HCT116 (cell line): Measurements from ENCODE around the gene CASZ1. TPM values are rescaled to one million over a fixed set of nuclear protein-coding genes. Genes with fewer than 3 reads are reported as not detected.

Experiments
- ATAC-seq: fragments of 200-7000 bp; cut with Tn5 transposase; 2 replicates; pipeline ENCODE4 v1.9.1; 2020; ENCODE audit warnings: mild to moderate bottlenecking, moderate library complexity
- BruUV-seq: library from RNA; stranded (reverse); fragments of 400-500 nt; replicated peaks from 2 replicates; lab custom pipeline; 2021; lab: Mats Ljungman, UMichigan
- CTCF ChIA-PET: fragments of 300-600 bp; sonication (Branson Sonifier 250); formaldehyde crosslinking; loops from one replicate; lab custom pipeline; 2021; ENCODE audit warnings: antibody characterized with exemption; lab: Charles Lee
- POLR2A ChIA-PET: fragments of 300-600, 350-600 bp; sonication (Branson Sonifier 250); formaldehyde crosslinking; loops from one replicate; lab custom pipeline; 2021; ENCODE audit warnings: antibody characterized with exemption; lab: Charles Lee
- RAD21 ChIA-PET, 2 experiments: fragments of 300-600 bp; sonication (Branson Sonifier 250); formaldehyde crosslinking; loops; one replicate each; lab custom pipeline; 2023; ENCODE audit warnings: low total read pairs in 2 of 2; ENCODE audit not compliant: uncharacterized antibody in 2 of 2, unreplicated experiment in 2 of 2, low non-redundant PET in 1 of 2; lab: Charles Lee
- DNase-seq: peaks from one replicate; pipeline ENCODE4 v3.0.0-alpha.2; 2010; ENCODE audit warnings: low read depth, low spot score
- H2AFZ ChIP-seq: fragments of 200-600 bp; shearing (Covaris generic), sonication (generic); 2 replicates; pipeline ENCODE4 v1.6.1; 2017; ENCODE audit warnings: low read depth, mixed run types, mixed read lengths, antibody characterized with exemption, low read length; ENCODE audit not compliant: poor library complexity, severe bottlenecking
- H3K27ac ChIP-seq: 2 replicates; pipeline ENCODE4 v1.5.1; 2012; ENCODE audit warnings: low read depth, low read length
- H3K27me3 ChIP-seq: fragments of 200-600 bp; sonication (generic); 2 replicates; pipeline ENCODE4 v1.6.1; 2016; ENCODE audit warnings: mixed run types, low read length, mixed read lengths; ENCODE audit not compliant: insufficient read depth
- H3K36me3 ChIP-seq, 2 experiments: fragments of 200-500 bp in 1 of 2; fragments of 200-600 bp in 1 of 2; sonication (Bioruptor generic) in 1 of 2; sonication (generic) in 1 of 2; 2 replicates each; pipeline versions ENCODE4 v1.5.1 to v1.6.1; 2014 to 2016; ENCODE audit warnings: low read length in 2 of 2, inconsistent platforms in 1 of 2, mixed read lengths in 1 of 2, mixed run types in 1 of 2; ENCODE audit not compliant: insufficient read depth in 2 of 2, control insufficient read depth in 1 of 2
- H3K4me1 ChIP-seq, 2 experiments: fragments of 200-600 bp in 1 of 2; sonication (generic) in 1 of 2; 2 replicates each; pipeline versions ENCODE4 v1.5.1 to v1.6.1; 2012 to 2017; ENCODE audit warnings: low read length in 2 of 2, inconsistent platforms in 1 of 2, mild to moderate bottlenecking in 1 of 2, mixed read lengths in 1 of 2, mixed run types in 1 of 2, moderate library complexity in 1 of 2; ENCODE audit not compliant: insufficient read depth in 2 of 2, control insufficient read depth in 1 of 2
- H3K4me2 ChIP-seq: fragments of 200-600 bp; sonication (generic); 2 replicates; pipeline ENCODE4 v1.6.1; 2017; ENCODE audit warnings: mixed run types, low read length, mixed read lengths
- H3K4me3 ChIP-seq, 2 experiments: fragments of 200-600 bp in 1 of 2; sonication (generic) in 1 of 2; replicated peaks in 1 of 2; 2 replicates each; pipeline ENCODE4 v1.5.1; 2011 to 2016; ENCODE audit warnings: low read length in 2 of 2, control low read depth in 1 of 2, low read depth in 1 of 2, mild to moderate bottlenecking in 1 of 2, mixed read lengths in 1 of 2, mixed run types in 1 of 2
- H3K79me2 ChIP-seq: fragments of 200-600 bp; sonication (generic); 2 replicates; pipeline ENCODE4 v1.6.1; 2017; ENCODE audit warnings: mild to moderate bottlenecking, mixed run types, low read length, moderate library complexity, mixed read lengths; ENCODE audit not compliant: insufficient read depth
- H3K9ac ChIP-seq: fragments of 200-600 bp; sonication (generic); 2 replicates; pipeline ENCODE4 v1.6.1; 2016; ENCODE audit warnings: low read length, mixed read lengths
- H3K9me2 ChIP-seq: fragments of 200-600 bp; sonication (generic), shearing (Covaris generic); 2 replicates; pipeline ENCODE4 v1.6.1; 2017; ENCODE audit warnings: mixed run types, mild to moderate bottlenecking, moderate library complexity; ENCODE audit not compliant: insufficient read depth
- H3K9me3 ChIP-seq, 2 experiments: fragments of 200-500 bp in 1 of 2; fragments of 200-600 bp in 1 of 2; sonication (Bioruptor generic) in 1 of 2; sonication (generic) in 1 of 2; 2 replicates each; pipeline ENCODE4 v1.6.1; 2014 to 2017; ENCODE audit warnings: low read length in 2 of 2, mixed read lengths in 2 of 2, inconsistent platforms in 1 of 2, low read depth in 1 of 2, mild to moderate bottlenecking in 1 of 2, mixed run types in 1 of 2, moderate library complexity in 1 of 2; ENCODE audit not compliant: control insufficient read depth in 1 of 2, insufficient read depth in 1 of 2
- H4K20me1 ChIP-seq: fragments of 200-600 bp; sonication (generic), shearing (Covaris generic); 2 replicates; pipeline ENCODE4 v1.6.1; 2017; ENCODE audit warnings: mixed run types, mild to moderate bottlenecking, moderate library complexity; ENCODE audit not compliant: insufficient read depth
- ELF1 ChIP-seq: IDR thresholded peaks from 2 replicates; pipeline ENCODE4 v1.6.1; 2012; ENCODE audit warnings: low read depth, borderline replicate concordance
- RAD21 ChIP-seq: IDR thresholded peaks from 2 replicates; pipeline ENCODE4 v1.6.1; 2012; ENCODE audit warnings: low read depth, mild to moderate bottlenecking
- REST ChIP-seq: IDR thresholded peaks from 2 replicates; pipeline ENCODE4 v1.6.1; 2012; ENCODE audit warnings: low read depth
- SIN3A ChIP-seq: IDR thresholded peaks from 2 replicates; pipeline ENCODE4 v1.6.1; 2012; ENCODE audit warnings: low read depth
- SP1 ChIP-seq: IDR thresholded peaks from 2 replicates; pipeline ENCODE4 v1.6.1; 2012; ENCODE audit warnings: low read depth
- YY1 ChIP-seq: IDR thresholded peaks from 2 replicates; pipeline ENCODE4 v1.6.1; 2011; ENCODE audit warnings: low read length, low read depth, moderate library complexity, mild to moderate bottlenecking; ENCODE audit not compliant: insufficient replicate concordance; ENCODE audit errors: extremely low read depth
- intact Hi-C: fragments of 100-400 bp; cut with micrococcal nuclease; formaldehyde crosslinking; loops from 2 replicates; pipeline ENCODE4 v1.10.0; 2022
- total RNA-seq: library from RNA; stranded (reverse); gene quantifications from one replicate; pipeline ENCODE4 v1.2.1, GENCODE V29; 2021; ENCODE audit not compliant: unreplicated experiment

CASZ1 gene
- total RNA-seq, 1 experiment from 2014 or later = 7.7 TPM

- Histone ChIP-seq H3K27ac (no peak overlapping the region), H4K20me1 (no peaks in the 10 kb centered on the region), H3K4me2 (no peak overlapping the region), H3K27me3 (no peaks in the 10 kb centered on the region), H3K36me3 (no peaks in the 10 kb centered on the region), H3K9me3 (no peaks in the 10 kb centered on the region), H3K9me2 (no peaks in the 10 kb centered on the region), H2AFZ (no peak overlapping the region), H3K4me1 (peaks cover 7 to 13% of the 10 kb centered on the region in 2 experiments), H3K4me3 (no peak overlapping the region), H3K9ac (no peak overlapping the region), H3K79me2 (no peaks in the 10 kb centered on the region)
- no TSS peak for BruUV-seq
- CTCF ChIA-PET = no interaction called here
- POLR2A ChIA-PET = no interaction called here
- no peak for DNase-seq
- RAD21 ChIA-PET = no interaction called here
- no peak for TF ChIP-seq SP1
- TF ChIP-seq YY1 = no peak
- TF ChIP-seq SIN3A = no peak
- TF ChIP-seq ELF1 = no peak
- no peak for ATAC-seq
- intact Hi-C loops = no loop called here
These were observed 114.9 kb downstream of the CASZ1 start for GRCh38 chr1:10681296-10682107.

- Histone ChIP-seq H3K36me3 (no peaks in the 10 kb centered on the region), H3K4me2 (no peak overlapping the region), H4K20me1 (no peaks in the 10 kb centered on the region), H2AFZ (no peak overlapping the region), H3K27ac (no peak overlapping the region), H3K9ac (no peak overlapping the region), H3K9me2 (no peaks in the 10 kb centered on the region), H3K4me1 (peaks cover 0 to 6% of the 10 kb centered on the region in 2 experiments; a peak in 1 of 4 replicates), H3K4me3 (no peak overlapping the region)
- CTCF ChIA-PET = no interaction called here
- no peak for ATAC-seq
- RAD21 ChIA-PET = no interaction called here
- TF ChIP-seq REST (no peak), RAD21 (no peak), YY1 (no peak)
- TF ChIP-seq, all 23 proteins: peak for 0
- intact Hi-C loops = no loop called here
- DNase-seq = no peak
- no TSS peak for BruUV-seq
- Histone ChIP-seq H3K9me3 (no peaks in the 10 kb centered on the region), H3K27me3 (no peaks in the 10 kb centered on the region), H3K79me2 (no peaks in the 10 kb centered on the region)
- POLR2A ChIA-PET = no interaction called here
These were observed 116.0 kb downstream of the CASZ1 start for GRCh38 chr1:10680487-10680886.
